SU-DHL-6 (cell line): ENCODE results near the gene RXRG.

Experiments
- H2AFZ ChIP-seq: fragments of 200-600 bp; sonication (generic); 2 replicates; pipeline ENCODE4 v1.6.1; 2014; ENCODE audit warnings: low read depth, mild to moderate bottlenecking, moderate library complexity, mixed read lengths, antibody characterized with exemption, low read length; ENCODE audit not compliant: severe bottlenecking
- H3F3A ChIP-seq: fragments of 200-600 bp; shearing (Covaris generic); 2 replicates; pipeline ENCODE4 v1.6.0; 2016; ENCODE audit warnings: antibody characterized with exemption, mild to moderate bottlenecking; ENCODE audit not compliant: insufficient read depth
- H3K27ac ChIP-seq: fragments of 200-600 bp; sonication (generic); 2 replicates; pipeline ENCODE4 v1.5.1; 2016; ENCODE audit warnings: low read depth, mild to moderate bottlenecking, low read length, moderate library complexity, mixed read lengths
- H3K27me3 ChIP-seq: fragments of 200-600 bp; sonication (generic), shearing (Covaris generic); 2 replicates; pipeline ENCODE4 v1.6.0; 2014; ENCODE audit warnings: mild to moderate bottlenecking, low read length
- H3K36me3 ChIP-seq: fragments of 200-600 bp; sonication (generic); 2 replicates; pipeline ENCODE4 v1.6.1; 2014; ENCODE audit warnings: mild to moderate bottlenecking, low read length, mixed read lengths
- H3K4me2 ChIP-seq: fragments of 300-600, 200-600 bp; shearing (Covaris generic), sonication (generic); 2 replicates; pipeline ENCODE4 v1.6.0; 2014; ENCODE audit warnings: low read length, low read depth, mild to moderate bottlenecking; ENCODE audit not compliant: poor library complexity, severe bottlenecking
- H3K4me3 ChIP-seq: fragments of 200-600 bp; sonication (generic); 2 replicates; pipeline ENCODE4 v1.5.1; 2014; ENCODE audit warnings: antibody characterized with exemption, low read length, mild to moderate bottlenecking, mixed read lengths; ENCODE audit not compliant: insufficient read depth, poor library complexity, severe bottlenecking
- H3K79me2 ChIP-seq: fragments of 200-600 bp; sonication (generic); 2 replicates; pipeline ENCODE4 v1.6.1; 2014; ENCODE audit warnings: mild to moderate bottlenecking, low read length, moderate library complexity; ENCODE audit not compliant: insufficient read depth
- H3K9ac ChIP-seq: fragments of 200-600 bp; sonication (generic); 2 replicates; pipeline ENCODE4 v1.7.0; 2014; ENCODE audit warnings: mild to moderate bottlenecking, low read length
- H3K9me2 ChIP-seq: fragments of 200-600 bp; sonication (generic); replicated peaks from 2 replicates; pipeline ENCODE4 v1.6.1; 2014; ENCODE audit warnings: low read length; ENCODE audit not compliant: insufficient read depth
- H3K9me3 ChIP-seq: fragments of 200-600 bp; sonication (generic); 2 replicates; pipeline ENCODE4 v1.6.1; 2014; ENCODE audit warnings: low read length, mixed read lengths; ENCODE audit not compliant: insufficient read depth
- H4K20me1 ChIP-seq: fragments of 200-600 bp; sonication (generic); 2 replicates; pipeline ENCODE4 v1.6.1; 2014; ENCODE audit warnings: low read depth, mild to moderate bottlenecking, antibody characterized with exemption, low read length, moderate library complexity, mixed read lengths
- CTCF ChIP-seq: fragments of 200-600 bp; sonication (generic); IDR thresholded peaks from one replicate; pipeline ENCODE4 v1.5.1; 2017; ENCODE audit warnings: antibody characterized with exemption, mild to moderate bottlenecking, low read length, moderate library complexity; ENCODE audit not compliant: insufficient read depth, poor library complexity, severe bottlenecking
- EZH2phosphoT487 ChIP-seq: fragments of 200-600 bp; sonication (generic), shearing (Covaris generic); conservative IDR thresholded peaks from 2 replicates; pipeline ENCODE4 v1.6.1; 2018; ENCODE audit warnings: mild to moderate bottlenecking, antibody characterized with exemption, low read length, moderate library complexity, mixed read lengths

RXRG gene

GRCh38 chr1:165424454-165425216 lies 20.3 kb downstream of the RXRG start:
- Histone ChIP-seq H3F3A (no peaks in the 10 kb centered on the region), H2AFZ (no peak overlapping the region), H3K79me2 (no peaks in the 10 kb centered on the region), H3K9me2 (no peaks in the 10 kb centered on the region), H3K36me3 (no peaks in the 10 kb centered on the region), H3K27ac (no peak overlapping the region), H3K9ac (no peak overlapping the region), H3K4me2 (no peak overlapping the region), H3K9me3 (no peaks in the 10 kb centered on the region), H3K27me3 (no peaks in the 10 kb centered on the region), H3K4me3 (no peak overlapping the region), H4K20me1 (no peaks in the 10 kb centered on the region)
- TF ChIP-seq CTCF (no peak), EZH2phosphoT487 (no peak)

- H3F3A ChIP-seq: no peaks in the 10 kb centered on the region
- TF ChIP-seq EZH2phosphoT487 (no peak), CTCF (no peak)
- no peaks in the 10 kb centered on the region for H4K20me1 ChIP-seq
- no peak overlapping the region for H3K4me3 ChIP-seq
- no peaks in the 10 kb centered on the region for H3K79me2 ChIP-seq
- H3K27ac ChIP-seq: no peak overlapping the region
- no peaks in the 10 kb centered on the region for H3K9me3 ChIP-seq
- no peak overlapping the region for H2AFZ ChIP-seq
- no peaks in the 10 kb centered on the region for H3K9me2 ChIP-seq
- no peak overlapping the region for H3K9ac ChIP-seq
- H3K36me3 ChIP-seq: no peaks in the 10 kb centered on the region
- H3K4me2 ChIP-seq: no peak overlapping the region
- H3K27me3 ChIP-seq: no peaks in the 10 kb centered on the region
Measured at GRCh38 chr1:165423136-165423535, 21.8 kb downstream of the RXRG start.

GRCh38 chr1:165420655-165421054 lies 24.3 kb downstream of the RXRG start:
- no peak overlapping the region for H2AFZ ChIP-seq

More at GRCh38 chr1:165420655-165421054, 24.3 kb downstream of the RXRG start:
- Histone ChIP-seq H3K9ac (no peak overlapping the region), H3K27ac (no peak overlapping the region), H3K36me3 (no peaks in the 10 kb centered on the region), H3K4me3 (no peak overlapping the region), H3F3A (no peaks in the 10 kb centered on the region), H3K9me3 (no peaks in the 10 kb centered on the region), H3K27me3 (no peaks in the 10 kb centered on the region), H4K20me1 (no peaks in the 10 kb centered on the region), H3K79me2 (no peaks in the 10 kb centered on the region), H3K4me2 (no peak overlapping the region), H3K9me2 (no peaks in the 10 kb centered on the region)
- TF ChIP-seq CTCF: no peak
- TF ChIP-seq EZH2phosphoT487: no peak
